HUES6 (cell line): Measurements from ENCODE around the gene FAM20B.
"Not testable (repeated sequence)": the region's sequence is repeated elsewhere in the genome, so short reads cannot be mapped to it uniquely, and the experiment has no call there.

Source experiments
- H3K27ac ChIP-seq: 2 replicates; pipeline ENCODE4 v1.7.0; 2013; ENCODE audit warnings: low read depth, mild to moderate bottlenecking, low read length, inconsistent platforms
- H3K27me3 ChIP-seq: 2 replicates; pipeline ENCODE4 v1.6.1; 2013; ENCODE audit warnings: low read length; ENCODE audit not compliant: control insufficient read depth, insufficient read depth
- H3K36me3 ChIP-seq: 2 replicates; pipeline ENCODE4 v1.6.1; 2013; ENCODE audit warnings: low read length; ENCODE audit not compliant: control insufficient read depth, insufficient read depth
- H3K4me1 ChIP-seq: 2 replicates; pipeline ENCODE4 v1.6.1; 2013; ENCODE audit warnings: low read length; ENCODE audit not compliant: control insufficient read depth, insufficient read depth
- H3K4me3 ChIP-seq: 2 replicates; pipeline ENCODE4 v1.5.1; 2013; ENCODE audit warnings: low read depth, low read length
- H3K9ac ChIP-seq: one replicate; pipeline ENCODE4 v1.6.1; 2013; ENCODE audit warnings: mild to moderate bottlenecking, low read length
- H3K9me3 ChIP-seq: 2 replicates; pipeline ENCODE4 v1.6.1; 2013; ENCODE audit warnings: low read depth, low read length; ENCODE audit not compliant: control insufficient read depth, insufficient read depth

Gene FAM20B

GRCh38 chr1:179039502-179040174 lies 13.9 kb downstream of the FAM20B start:
- not testable (repeated sequence) for H3K9me3 ChIP-seq, H3K4me1 ChIP-seq, H3K27ac ChIP-seq, H3K27me3 ChIP-seq, H3K36me3 ChIP-seq, H3K4me3 ChIP-seq, H3K9ac ChIP-seq

DNA sequence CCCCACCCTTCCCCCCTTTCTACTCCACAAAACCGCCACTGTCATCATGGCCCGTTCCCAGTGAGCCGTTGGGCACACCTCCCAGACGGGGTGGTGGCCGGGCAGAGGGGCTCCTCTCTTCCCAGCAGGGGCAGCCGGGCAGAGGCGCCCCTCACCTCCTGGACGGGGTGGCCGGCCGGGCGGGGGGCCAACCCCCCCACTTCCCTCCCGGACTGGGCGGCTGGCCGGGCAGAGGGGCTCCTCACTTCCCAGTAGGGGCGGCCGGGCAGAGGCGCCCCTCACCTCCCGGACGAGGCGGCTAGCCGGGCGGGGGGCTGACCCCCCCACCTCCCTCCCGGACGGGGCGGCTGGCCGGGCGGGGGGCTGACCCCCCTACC lies 14.5 kb downstream of the FAM20B start:
- not testable (repeated sequence) for H3K4me3 ChIP-seq, H3K9me3 ChIP-seq, H3K9ac ChIP-seq, H3K36me3 ChIP-seq, H3K27ac ChIP-seq, H3K27me3 ChIP-seq, H3K4me1 ChIP-seq

DNA sequence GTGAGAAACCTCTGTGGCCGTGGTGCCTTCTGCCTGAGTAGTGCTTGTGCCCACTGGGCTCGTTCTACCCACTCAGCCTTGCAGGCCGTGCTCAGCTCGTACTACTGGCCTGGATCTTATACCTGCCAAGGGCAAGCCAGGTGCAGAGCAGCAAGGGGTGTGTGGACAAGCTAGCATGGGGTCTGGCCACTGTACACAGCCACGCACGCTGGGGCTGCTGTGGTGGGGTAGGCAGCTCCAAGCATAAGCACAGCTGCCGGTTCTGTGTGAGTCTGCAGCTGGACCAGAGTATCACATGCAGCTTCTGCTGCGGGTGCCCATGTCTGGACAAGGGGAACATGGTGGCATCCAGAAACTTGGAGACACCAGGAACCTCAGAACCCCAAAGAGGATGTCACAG lies 16.4 kb downstream of the FAM20B start:
- no peak overlapping the region for H3K4me3 ChIP-seq
- H3K27ac ChIP-seq = no peak overlapping the region
- no peaks in the 10 kb centered on the region for H3K27me3 ChIP-seq
- no peaks in the 10 kb centered on the region; the same call in 1 of the 2 replicates for H3K36me3 ChIP-seq
- peaks cover 3% of the 10 kb centered on the region; the same call in 1 of the 2 replicates for H3K4me1 ChIP-seq
- H3K9ac ChIP-seq = no peak overlapping the region
- H3K9me3 ChIP-seq = peaks cover 10% of the 10 kb centered on the region

GRCh38 chr1:179042700-179043099 lies 17.0 kb downstream of the FAM20B start:
- peaks cover 10% of the 10 kb centered on the region for H3K9me3 ChIP-seq
- no peak overlapping the region for H3K4me3 ChIP-seq
- peaks cover 3% of the 10 kb centered on the region; the same call in 1 of the 2 replicates for H3K4me1 ChIP-seq
- H3K9ac ChIP-seq = no peak overlapping the region
- H3K27ac ChIP-seq = no peak overlapping the region
- no peaks in the 10 kb centered on the region for H3K27me3 ChIP-seq
- H3K36me3 ChIP-seq = no peaks in the 10 kb centered on the region; the same call in 1 of the 2 replicates

GRCh38 chr1:179043266-179043665 lies 17.6 kb downstream of the FAM20B start:
- Histone ChIP-seq H3K4me3 (no peak overlapping the region), H3K27ac (no peak overlapping the region), H3K4me1 (peaks cover 3% of the 10 kb centered on the region; the same call in 1 of the 2 replicates), H3K36me3 (no peaks in the 10 kb centered on the region; the same call in 1 of the 2 replicates), H3K9me3 (peaks cover 10% of the 10 kb centered on the region), H3K27me3 (no peaks in the 10 kb centered on the region), H3K9ac (no peak overlapping the region)

- Histone ChIP-seq H3K27ac (no peak overlapping the region), H3K4me1 (no peaks in the 10 kb centered on the region), H3K27me3 (no peaks in the 10 kb centered on the region), H3K4me3 (no peak overlapping the region), H3K9me3 (peaks cover 10% of the 10 kb centered on the region), H3K9ac (no peak overlapping the region), H3K36me3 (no peaks in the 10 kb centered on the region; the same call in 1 of the 2 replicates)
Observed at GRCh38 chr1:179043907-179044306, 18.2 kb downstream of the FAM20B start.

DNA sequence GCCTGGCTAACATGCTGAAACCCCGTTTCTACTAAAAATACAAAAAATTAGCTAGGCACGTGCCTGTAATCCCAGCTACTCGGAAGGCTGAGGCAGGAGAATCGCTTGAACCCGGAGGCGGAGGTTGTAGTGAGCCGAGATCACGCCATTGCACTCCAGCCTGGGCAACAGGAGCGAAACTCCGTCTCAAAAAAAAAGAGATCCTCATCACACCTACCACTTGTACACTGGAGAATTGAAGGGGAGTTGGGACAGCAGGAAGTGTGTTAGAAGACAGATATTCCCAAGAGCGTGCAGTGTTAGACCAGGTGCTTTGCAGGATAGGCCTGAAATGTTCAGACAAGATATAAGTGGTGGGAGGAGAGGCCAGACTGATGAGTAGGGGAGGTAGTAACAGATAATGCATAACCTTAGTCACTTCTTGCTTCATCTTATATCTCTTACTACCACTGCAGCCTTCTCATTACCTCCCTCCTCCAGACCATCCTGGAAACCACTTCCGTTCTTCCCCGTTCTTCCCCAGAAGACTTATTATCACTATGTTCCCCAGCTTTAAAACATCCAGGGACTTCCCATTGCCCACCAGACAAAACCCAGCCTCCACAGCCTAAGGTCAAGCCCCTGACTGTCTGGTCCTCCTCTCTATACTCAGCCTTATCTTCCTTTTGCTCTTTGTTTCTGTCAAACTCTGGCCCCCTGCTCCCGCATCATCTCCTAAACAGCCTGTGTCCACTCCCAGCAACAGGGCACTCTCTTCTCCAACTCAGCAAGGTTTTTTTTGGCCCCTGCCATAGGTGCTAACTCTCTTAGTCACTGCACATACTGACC lies 21.3 kb downstream of the FAM20B start:
- Histone ChIP-seq H3K4me3 (no peak overlapping the region), H3K27me3 (no peaks in the 10 kb centered on the region), H3K9ac (no peak overlapping the region), H3K9me3 (peaks cover 1% of the 10 kb centered on the region), H3K4me1 (no peaks in the 10 kb centered on the region), H3K27ac (no peak overlapping the region), H3K36me3 (peaks cover 3% of the 10 kb centered on the region; the same call in 1 of the 2 replicates)

DNA sequence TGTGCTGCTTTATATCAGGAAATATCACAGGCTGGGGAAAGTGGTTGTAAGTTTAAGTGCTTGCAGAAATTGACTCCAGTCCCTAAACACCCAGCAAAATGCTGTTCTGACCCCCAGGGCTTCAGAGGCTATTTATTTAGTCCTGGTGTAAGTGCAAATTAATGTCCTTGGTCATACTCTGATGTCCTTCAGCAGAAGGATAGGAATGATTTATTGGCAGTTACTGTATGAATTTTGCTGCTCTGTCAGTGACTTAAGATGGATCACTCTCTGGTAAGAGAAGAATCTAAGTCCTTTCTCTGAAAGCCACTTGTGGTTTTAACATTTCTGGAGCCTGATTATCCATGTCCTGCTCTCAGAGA lies 21.9 kb downstream of the FAM20B start:
- Histone ChIP-seq H3K4me3 (no peak overlapping the region), H3K9me3 (no peaks in the 10 kb centered on the region), H3K9ac (no peak overlapping the region), H3K27ac (no peak overlapping the region), H3K27me3 (no peaks in the 10 kb centered on the region), H3K4me1 (no peaks in the 10 kb centered on the region), H3K36me3 (peaks cover 3% of the 10 kb centered on the region; the same call in 1 of the 2 replicates)

- H3K36me3 ChIP-seq = peaks cover 3% of the 10 kb centered on the region; the same call in 1 of the 2 replicates
- no peaks in the 10 kb centered on the region for H3K9me3 ChIP-seq
- H3K9ac ChIP-seq = no peak overlapping the region
- no peaks in the 10 kb centered on the region for H3K4me1 ChIP-seq
- no peak overlapping the region for H3K4me3 ChIP-seq
- no peak overlapping the region for H3K27ac ChIP-seq
- H3K27me3 ChIP-seq = no peaks in the 10 kb centered on the region
Observed at GRCh38 chr1:179048339-179049124, 22.8 kb downstream of the FAM20B start.

DNA sequence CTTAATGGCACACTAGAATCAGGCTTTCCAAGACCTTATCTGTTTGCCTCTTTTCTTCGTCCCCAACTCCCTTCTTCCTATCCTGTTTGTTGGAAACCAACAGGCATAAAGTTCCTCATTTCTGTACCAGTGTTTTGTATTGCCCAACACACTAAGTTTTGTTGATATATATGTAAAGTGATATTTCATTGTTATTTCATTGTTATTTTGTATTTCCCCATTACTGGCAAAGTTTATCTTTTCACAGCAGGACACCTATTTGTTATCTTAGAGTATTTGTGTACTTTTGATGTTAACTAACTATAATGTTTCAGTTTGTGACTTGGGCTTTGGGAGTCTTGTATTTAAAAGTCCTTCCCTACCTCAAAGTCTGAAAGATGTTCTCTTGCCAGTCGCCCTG lies 27.1 kb downstream of the FAM20B start:
- Histone ChIP-seq H3K9me3 (no peaks in the 10 kb centered on the region; the same call in 1 of the 2 replicates), H3K27me3 (no peaks in the 10 kb centered on the region), H3K36me3 (peaks cover 21% of the 10 kb centered on the region), H3K4me3 (no peak overlapping the region), H3K9ac (no peak overlapping the region), H3K4me1 (peaks cover 4% of the 10 kb centered on the region; the same call in 1 of the 2 replicates), H3K27ac (no peak overlapping the region)
